Cardiac fibroblast (primary cell): ENCODE results near the gene USP38.
"Not testable (repeated sequence)": the region's sequence is repeated elsewhere in the genome, so short reads cannot be mapped to it uniquely, and the experiment has no call there.

Source experiments
- DNase-seq, 2 donors: peaks; one replicate each; pipeline versions ENCODE4 v3.0.0 to v3.0.0-alpha.2; 2010; ENCODE audit warnings: low read depth in 2 of 2
- H3K4me3 ChIP-seq, 2 donors: replicated peaks in 1 of 2; 1 replicate in 1 of 2; 2 replicates in 1 of 2; pipeline ENCODE4 v1.5.1; 2011; ENCODE audit warnings: low read depth in 2 of 2, low read length in 2 of 2, mild to moderate bottlenecking in 2 of 2, moderate library complexity in 1 of 2
- CTCF ChIP-seq: IDR thresholded peaks from one replicate; pipeline ENCODE4 v1.5.1; 2011; ENCODE audit warnings: low read depth, mild to moderate bottlenecking, low read length, inconsistent platforms

Gene USP38, protein sequence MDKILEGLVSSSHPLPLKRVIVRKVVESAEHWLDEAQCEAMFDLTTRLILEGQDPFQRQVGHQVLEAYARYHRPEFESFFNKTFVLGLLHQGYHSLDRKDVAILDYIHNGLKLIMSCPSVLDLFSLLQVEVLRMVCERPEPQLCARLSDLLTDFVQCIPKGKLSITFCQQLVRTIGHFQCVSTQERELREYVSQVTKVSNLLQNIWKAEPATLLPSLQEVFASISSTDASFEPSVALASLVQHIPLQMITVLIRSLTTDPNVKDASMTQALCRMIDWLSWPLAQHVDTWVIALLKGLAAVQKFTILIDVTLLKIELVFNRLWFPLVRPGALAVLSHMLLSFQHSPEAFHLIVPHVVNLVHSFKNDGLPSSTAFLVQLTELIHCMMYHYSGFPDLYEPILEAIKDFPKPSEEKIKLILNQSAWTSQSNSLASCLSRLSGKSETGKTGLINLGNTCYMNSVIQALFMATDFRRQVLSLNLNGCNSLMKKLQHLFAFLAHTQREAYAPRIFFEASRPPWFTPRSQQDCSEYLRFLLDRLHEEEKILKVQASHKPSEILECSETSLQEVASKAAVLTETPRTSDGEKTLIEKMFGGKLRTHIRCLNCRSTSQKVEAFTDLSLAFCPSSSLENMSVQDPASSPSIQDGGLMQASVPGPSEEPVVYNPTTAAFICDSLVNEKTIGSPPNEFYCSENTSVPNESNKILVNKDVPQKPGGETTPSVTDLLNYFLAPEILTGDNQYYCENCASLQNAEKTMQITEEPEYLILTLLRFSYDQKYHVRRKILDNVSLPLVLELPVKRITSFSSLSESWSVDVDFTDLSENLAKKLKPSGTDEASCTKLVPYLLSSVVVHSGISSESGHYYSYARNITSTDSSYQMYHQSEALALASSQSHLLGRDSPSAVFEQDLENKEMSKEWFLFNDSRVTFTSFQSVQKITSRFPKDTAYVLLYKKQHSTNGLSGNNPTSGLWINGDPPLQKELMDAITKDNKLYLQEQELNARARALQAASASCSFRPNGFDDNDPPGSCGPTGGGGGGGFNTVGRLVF

DNA sequence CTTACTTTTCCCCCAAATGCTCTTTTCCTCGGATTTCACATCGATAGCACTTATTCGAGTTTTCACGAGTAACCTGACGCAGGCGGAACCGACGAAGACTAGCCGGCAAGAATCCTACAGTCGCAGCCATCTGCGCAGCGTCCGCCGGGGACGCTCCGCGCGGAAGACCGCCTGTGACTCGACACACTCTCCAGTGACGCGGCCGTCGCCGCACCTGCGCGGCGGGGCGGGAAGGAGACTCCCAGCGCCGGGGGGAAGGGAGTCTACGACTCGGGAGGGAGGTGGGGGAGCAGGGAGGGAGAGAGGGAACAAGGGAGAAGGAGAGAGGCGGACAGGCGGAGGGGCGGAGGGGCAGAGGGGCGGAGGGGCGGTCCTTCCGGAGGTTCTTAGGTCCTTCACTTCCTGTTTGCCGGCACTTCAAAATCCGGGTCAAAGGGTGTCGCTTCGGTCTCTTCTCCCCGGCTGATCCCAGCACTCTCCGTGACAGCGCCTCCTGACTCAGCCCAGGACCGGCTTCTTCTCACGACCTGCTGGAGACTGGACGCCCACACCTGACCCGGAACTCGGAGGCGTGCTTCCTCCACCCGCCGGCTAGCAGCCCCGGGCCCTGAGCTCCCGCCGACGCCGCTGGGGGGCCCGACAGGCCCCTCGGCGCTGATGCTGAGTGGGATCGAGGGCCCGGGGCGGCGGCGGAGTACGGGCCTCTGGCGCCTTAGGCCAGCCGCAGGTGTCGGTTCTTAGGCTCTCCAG is at the start of gene USP38:
TSS of gene USP38 (plus strand) at position 415 of the 750 bp plus-strand sequence. CDS start 534 bp downstream, outside the sequence.
- peak; percentile 92 to 95 for DNase-seq
- no peak for TF ChIP-seq CTCF
- peak within 1 kb of the TSS; percentile 77 to 93 for H3K4me3 ChIP-seq

DNA sequence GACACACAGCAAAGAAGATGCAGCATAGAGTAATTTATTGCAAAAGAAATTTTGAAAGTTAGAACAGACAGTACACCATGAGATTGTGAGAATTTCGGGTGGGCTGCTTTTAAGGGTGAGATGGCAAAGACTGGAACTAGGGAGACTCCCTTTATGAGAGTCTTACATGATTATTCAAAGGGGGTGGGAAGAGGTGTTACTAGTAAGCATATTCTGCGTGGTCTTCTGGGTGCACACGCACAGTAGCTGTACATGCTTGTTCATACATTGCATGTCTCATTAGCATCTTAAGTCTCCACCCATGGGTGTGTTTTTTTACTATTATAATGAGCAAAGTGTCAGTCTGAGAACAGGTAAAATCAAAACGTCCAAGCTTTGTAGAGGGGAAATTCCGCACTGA is 49.4 kb upstream of the USP38 start:
- no peak for TF ChIP-seq CTCF
- DNase-seq: no peak
- no peak overlapping the region for H3K4me3 ChIP-seq

GRCh38 chr4:143140696-143141095 is 44.0 kb upstream of the USP38 start:
- TF ChIP-seq CTCF: no peak
- no peak for DNase-seq
- H3K4me3 ChIP-seq: no peak overlapping the region

- no peak for TF ChIP-seq CTCF
- no peak overlapping the region for H3K4me3 ChIP-seq
- no peak for DNase-seq
Observed at GRCh38 chr4:143148521-143148920, 36.2 kb upstream of the USP38 start.

- TF ChIP-seq CTCF: no peak
- H3K4me3 ChIP-seq: no peak overlapping the region
- no peak for DNase-seq
Observed at GRCh38 chr4:143156853-143157252, 27.9 kb upstream of the USP38 start.

DNA sequence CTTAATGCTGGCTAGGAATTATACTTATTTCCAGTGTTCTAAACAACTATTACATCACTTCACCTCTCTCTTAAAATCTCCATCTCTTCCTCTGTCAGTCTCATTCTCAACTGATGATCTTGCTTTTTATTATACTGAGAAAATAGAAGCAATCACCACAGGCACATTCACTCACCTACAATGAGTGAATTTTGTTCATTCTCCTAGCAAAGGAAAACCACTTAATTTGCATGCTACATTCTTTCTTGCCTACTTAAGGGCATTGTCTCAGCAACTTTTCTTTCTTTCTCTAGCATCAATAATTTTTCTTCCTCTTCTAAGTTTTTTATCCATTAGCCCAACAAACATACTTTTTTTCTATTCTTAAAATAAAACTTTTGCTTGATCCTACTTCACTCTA is 21.1 kb upstream of the USP38 start:
- DNase-seq: no peak
- no peak overlapping the region for H3K4me3 ChIP-seq
- TF ChIP-seq CTCF: no peak

GRCh38 chr4:143166722-143167121 is 18.0 kb upstream of the USP38 start:
- DNase-seq, H3K4me3 ChIP-seq: not testable (repeated sequence)
